Tongue (tissue), 2 donors: ENCODE data around the gene NKX6-2. TPM values are rescaled to one million over a fixed set of nuclear protein-coding genes. Genes with fewer than 3 reads are reported as not detected.

ENCODE experiments used
- DNase-seq: peaks from one replicate; pipeline ENCODE4 v3.0.0-alpha.2; 2015
- total RNA-seq: library from RNA; depleted of rRNA; stranded (reverse); fragments of >200 nt; gene quantifications from one replicate; pipeline ENCODE4 v1.2.3, GENCODE V29; 2014

NKX6-2 gene
- total RNA-seq, 1 donor from 2014 or later = not detected

GRCh38 chr10:132813001-132813401 lies 27.1 kb upstream of the NKX6-2 start:
- DNase-seq = no peak

GRCh38 chr10:132812520-132812919 lies 26.6 kb upstream of the NKX6-2 start:
- DNase-seq = no peak

- no peak for DNase-seq
Measured at GRCh38 chr10:132811891-132812481, 26.0 kb upstream of the NKX6-2 start.

GRCh38 chr10:132810807-132811700 lies 25.1 kb upstream of the NKX6-2 start:
- no peak for DNase-seq

- no peak for DNase-seq
Measured at GRCh38 chr10:132810141-132810806, 24.3 kb upstream of the NKX6-2 start.

- no peak for DNase-seq
Measured at GRCh38 chr10:132809232-132810140, 23.5 kb upstream of the NKX6-2 start.

GRCh38 chr10:132808383-132809231 lies 22.7 kb upstream of the NKX6-2 start:
- DNase-seq = peak; percentile 60

GRCh38 chr10:132807621-132808049 lies 21.7 kb upstream of the NKX6-2 start:
- DNase-seq = no peak

- DNase-seq = no peak
Measured at GRCh38 chr10:132806561-132807003, 20.6 kb upstream of the NKX6-2 start.

GRCh38 chr10:132806110-132806509 lies 20.2 kb upstream of the NKX6-2 start:
- peak; percentile 43 for DNase-seq

GRCh38 chr10:132805599-132805998 lies 19.7 kb upstream of the NKX6-2 start:
- no peak for DNase-seq

- DNase-seq = no peak
Measured at GRCh38 chr10:132804785-132805426, 19.0 kb upstream of the NKX6-2 start.

- no peak for DNase-seq
Measured at GRCh38 chr10:132804287-132804686, 18.3 kb upstream of the NKX6-2 start.

GRCh38 chr10:132803416-132804210 lies 17.7 kb upstream of the NKX6-2 start:
- no peak for DNase-seq

- no peak for DNase-seq
Measured at GRCh38 chr10:132802694-132803320, 16.9 kb upstream of the NKX6-2 start.

- DNase-seq = no peak
Measured at GRCh38 chr10:132802048-132802447, 16.1 kb upstream of the NKX6-2 start.

- DNase-seq = no peak
Measured at GRCh38 chr10:132799865-132800264, 13.9 kb upstream of the NKX6-2 start.

- no peak for DNase-seq
Measured at GRCh38 chr10:132798876-132799275, 12.9 kb upstream of the NKX6-2 start.

- DNase-seq = no peak
Measured at GRCh38 chr10:132798403-132798802, 12.5 kb upstream of the NKX6-2 start.
